Measurements from ENCODE around the gene TOMM20. TPM values are rescaled to one million over a fixed set of nuclear protein-coding genes. Genes with fewer than 3 reads are reported as not detected.
A peak's percentile ranks its signal among the peaks of the same experiment; 100 is the strongest.
"Not testable (repeated sequence)": the region's sequence is repeated elsewhere in the genome, so short reads cannot be mapped to it uniquely, and the experiment has no call there.

The TOMM20 gene
- total RNA-seq, 1 donor: 96.5 TPM

DNA sequence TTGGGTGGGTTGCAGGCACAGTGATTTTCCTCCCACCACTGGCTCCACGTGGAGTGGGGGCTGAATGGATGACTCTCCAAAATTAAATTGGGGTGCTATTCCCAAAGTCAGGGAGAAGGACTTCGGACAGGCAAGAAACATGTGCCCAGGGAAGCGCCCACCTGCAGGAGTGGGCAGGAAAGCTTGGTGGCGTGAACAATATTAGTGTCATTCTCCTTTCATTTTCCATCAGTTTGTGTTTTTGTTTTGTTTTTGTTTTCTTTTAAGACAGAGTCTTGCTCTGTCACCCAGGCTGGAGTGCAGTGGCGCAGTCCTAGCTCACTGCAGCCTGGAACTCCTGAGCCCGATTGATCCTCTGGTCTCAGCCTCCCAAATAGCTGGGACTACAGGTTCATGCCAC, 30.1 kb downstream of the TOMM20 start:
- TF ChIP-seq, protein P1, sequence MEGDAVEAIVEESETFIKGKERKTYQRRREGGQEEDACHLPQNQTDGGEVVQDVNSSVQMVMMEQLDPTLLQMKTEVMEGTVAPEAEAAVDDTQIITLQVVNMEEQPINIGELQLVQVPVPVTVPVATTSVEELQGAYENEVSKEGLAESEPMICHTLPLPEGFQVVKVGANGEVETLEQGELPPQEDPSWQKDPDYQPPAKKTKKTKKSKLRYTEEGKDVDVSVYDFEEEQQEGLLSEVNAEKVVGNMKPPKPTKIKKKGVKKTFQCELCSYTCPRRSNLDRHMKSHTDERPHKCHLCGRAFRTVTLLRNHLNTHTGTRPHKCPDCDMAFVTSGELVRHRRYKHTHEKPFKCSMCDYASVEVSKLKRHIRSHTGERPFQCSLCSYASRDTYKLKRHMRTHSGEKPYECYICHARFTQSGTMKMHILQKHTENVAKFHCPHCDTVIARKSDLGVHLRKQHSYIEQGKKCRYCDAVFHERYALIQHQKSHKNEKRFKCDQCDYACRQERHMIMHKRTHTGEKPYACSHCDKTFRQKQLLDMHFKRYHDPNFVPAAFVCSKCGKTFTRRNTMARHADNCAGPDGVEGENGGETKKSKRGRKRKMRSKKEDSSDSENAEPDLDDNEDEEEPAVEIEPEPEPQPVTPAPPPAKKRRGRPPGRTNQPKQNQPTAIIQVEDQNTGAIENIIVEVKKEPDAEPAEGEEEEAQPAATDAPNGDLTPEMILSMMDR (IDR thresholded peaks at IDR 0.05; ENCODE audit: insufficient read depth, low read length): no peak
- no peak overlapping the region for H3K4me3 ChIP-seq (ENCODE audit: low read depth, low read length)
- DNase-seq (ENCODE audit: low read depth): no peak

DNA sequence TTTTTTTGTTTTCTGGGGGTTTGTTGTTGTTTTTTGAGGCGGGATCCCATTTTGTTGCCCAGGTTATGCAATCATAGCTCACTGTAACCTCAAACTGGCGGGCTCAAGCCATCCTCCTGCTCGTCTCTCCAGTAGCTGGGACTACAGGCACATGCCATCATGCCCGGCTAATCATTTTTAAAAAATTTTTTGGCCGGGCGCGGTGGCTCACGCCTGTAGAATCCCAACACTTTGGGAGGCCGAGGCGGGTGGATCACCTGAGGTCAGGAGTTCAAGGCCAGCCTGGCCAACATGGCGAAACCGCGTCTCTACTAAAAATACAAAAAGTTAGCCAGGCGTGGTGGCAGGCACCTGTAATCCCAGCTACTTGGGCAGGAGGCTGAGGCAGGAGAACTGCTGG, 31.1 kb downstream of the TOMM20 start:
- not testable (repeated sequence) for H3K4me3 ChIP-seq (ENCODE audit: low read depth, low read length)

DNA sequence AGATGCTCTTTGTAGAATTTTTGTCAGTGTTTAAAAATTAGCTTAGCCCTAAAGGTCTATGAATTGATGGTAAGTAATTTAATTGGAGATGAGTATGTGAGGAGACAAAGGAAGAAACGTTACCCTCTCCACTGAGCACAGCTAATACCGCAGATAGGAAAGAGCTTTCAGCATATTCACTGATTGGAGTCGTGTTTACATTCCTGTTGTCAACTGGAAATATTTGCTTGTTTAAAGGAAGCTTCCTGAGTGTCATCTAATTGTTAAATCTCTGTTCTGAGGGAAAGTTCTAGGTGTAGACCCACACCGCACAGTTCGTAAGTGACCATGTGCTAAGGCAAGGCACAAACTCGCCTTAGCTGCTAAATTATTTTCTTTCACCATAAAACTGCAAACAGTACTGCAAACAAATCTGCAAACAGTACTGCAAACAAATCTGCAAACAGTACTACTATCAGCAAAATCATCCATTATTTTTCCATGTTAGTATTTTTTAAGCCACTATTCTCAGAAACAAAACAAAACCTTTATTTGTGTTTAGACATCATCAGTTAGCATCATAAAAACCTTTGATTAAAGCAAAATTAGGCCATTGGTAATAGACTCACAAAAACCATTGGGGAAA, 32.6 kb downstream of the TOMM20 start:
- H3K4me3 ChIP-seq (ENCODE audit: low read depth, low read length): no peak overlapping the region
- TF ChIP-seq, protein P1 (IDR thresholded peaks at IDR 0.05; ENCODE audit: insufficient read depth, low read length): no peak
- no peak for DNase-seq (ENCODE audit: low read depth)

More for the DNA sequence above, 31.1 kb downstream of the TOMM20 start:
- DNase-seq (ENCODE audit: low read depth): not testable (repeated sequence)

DNA sequence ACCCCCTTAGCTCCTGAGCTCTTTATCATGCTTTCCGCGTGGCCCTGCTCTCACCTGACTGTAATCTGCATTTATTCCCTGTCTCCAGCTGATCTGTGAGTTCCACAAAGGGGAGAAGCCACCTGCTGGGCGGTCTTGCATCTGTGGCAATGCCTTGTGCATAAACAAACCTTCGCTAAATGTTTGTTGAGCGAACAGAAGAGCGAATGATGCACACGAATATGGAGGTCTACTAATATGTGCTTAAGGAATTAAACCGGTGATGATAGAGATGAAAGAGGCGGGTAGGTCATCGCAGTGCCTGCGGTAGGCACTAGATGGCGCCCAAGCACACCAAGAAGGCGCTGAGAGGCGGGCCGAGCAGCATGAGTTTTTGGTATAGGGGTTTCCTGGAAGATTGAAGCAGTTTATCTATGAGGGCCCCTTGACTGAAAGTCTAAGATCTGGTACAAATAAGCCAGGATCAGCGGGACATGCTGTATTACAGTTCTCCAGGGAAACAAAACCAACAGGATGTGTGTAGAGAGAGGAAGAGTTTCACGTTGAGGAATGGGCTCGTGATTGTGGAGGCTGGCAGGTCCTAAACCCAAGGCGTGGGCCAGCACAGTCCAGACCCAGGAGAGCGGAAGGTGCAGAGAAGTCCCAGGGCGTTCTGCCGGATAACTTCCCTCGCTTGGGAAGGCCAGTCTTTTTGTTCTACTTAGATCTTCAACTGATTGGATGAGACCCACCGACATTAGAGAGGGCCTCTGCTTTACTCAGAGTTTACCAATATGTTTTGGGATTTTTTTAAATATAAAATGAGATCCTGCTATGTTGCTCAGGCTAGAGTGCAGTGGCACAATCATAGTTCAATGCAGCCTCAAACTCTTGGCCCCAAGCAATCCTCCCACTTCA, 34.7 kb downstream of the TOMM20 start:
- TF ChIP-seq, protein P1 (IDR thresholded peaks at IDR 0.05; ENCODE audit: insufficient read depth, low read length): peak; percentile 96
- DNase-seq (ENCODE audit: low read depth): peak; percentile 67
- H3K4me3 ChIP-seq (ENCODE audit: low read depth, low read length): peak overlapping the region; percentile 6

DNA sequence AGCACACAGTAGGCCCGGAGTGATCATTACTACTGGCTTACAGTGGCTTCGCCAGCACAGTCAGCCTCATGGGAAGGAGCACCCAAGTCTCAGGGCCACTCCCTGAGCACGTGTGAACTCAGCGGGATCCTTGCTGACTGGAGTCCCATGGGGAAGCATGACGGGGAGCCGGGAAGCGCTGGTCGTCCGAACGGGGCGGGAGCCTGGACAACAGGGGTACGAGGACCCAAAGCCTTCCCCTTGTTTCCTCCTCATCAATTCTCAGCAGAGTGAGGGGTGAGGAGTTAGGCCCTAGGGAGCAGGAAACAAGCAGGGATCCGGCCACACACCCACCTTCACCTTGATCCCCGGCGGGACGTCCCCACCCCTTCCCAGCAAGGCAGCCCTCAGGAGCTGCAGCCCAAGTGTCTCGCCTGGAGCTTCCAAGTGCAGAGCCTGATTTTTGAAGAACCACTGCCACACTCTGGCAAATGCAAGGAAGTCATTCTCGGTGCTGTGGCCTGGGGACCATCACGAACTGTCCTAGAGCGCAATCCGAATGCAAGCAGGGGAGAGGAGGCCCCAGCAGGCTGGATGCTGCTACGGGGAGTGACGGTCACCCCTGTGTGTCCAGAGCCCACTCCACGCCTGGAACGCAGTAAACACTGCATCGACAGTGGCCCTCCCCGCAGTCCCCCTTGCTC, 35.5 kb downstream of the TOMM20 start:
- peak overlapping the region; percentile 6 for H3K4me3 ChIP-seq (ENCODE audit: low read depth, low read length)
- peak; percentile 79 for DNase-seq (ENCODE audit: low read depth)
- TF ChIP-seq, protein P1 (IDR thresholded peaks at IDR 0.05; ENCODE audit: insufficient read depth, low read length): peak; percentile 48

DNA sequence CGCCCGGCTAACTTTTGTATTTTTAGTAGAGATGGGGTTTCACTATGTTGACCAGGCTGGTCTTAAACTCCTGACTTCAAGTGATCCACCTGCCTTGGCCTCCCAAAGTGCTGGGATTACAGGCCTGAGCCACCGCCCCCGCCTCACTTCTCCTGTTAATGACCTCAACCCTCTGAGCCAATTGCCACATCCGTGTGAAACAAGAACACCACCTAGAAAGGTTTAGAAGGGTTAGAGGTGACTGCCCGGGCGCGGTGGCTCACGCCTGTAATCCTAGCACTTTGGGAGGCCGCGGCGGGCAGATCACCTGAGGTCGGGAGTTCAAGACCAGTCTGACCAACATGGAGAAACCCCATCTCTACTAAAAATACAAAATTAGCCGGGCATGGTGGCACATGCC, 36.2 kb downstream of the TOMM20 start:
- not testable (repeated sequence) for H3K4me3 ChIP-seq (ENCODE audit: low read depth, low read length); DNase-seq (ENCODE audit: low read depth)

DNA sequence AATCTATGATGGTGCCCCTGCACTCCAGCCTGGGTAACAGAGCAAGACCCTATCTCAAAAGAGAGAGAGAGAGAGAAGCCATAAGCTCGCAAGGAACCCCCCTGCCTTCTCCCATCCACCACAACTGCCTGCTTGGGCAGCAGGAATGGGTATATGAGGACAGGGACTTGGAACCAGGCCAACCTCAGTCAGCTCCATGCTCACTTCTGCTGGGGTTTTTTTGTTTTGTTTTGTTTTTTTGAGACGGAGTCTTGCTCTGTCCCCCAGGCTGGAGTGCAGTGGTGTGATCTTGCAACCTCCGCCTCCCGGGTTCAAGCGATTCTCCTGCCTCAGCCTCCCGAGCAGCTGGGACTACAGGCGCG, 36.6 kb downstream of the TOMM20 start:
- not testable (repeated sequence) for H3K4me3 ChIP-seq (ENCODE audit: low read depth, low read length); DNase-seq (ENCODE audit: low read depth)

DNA sequence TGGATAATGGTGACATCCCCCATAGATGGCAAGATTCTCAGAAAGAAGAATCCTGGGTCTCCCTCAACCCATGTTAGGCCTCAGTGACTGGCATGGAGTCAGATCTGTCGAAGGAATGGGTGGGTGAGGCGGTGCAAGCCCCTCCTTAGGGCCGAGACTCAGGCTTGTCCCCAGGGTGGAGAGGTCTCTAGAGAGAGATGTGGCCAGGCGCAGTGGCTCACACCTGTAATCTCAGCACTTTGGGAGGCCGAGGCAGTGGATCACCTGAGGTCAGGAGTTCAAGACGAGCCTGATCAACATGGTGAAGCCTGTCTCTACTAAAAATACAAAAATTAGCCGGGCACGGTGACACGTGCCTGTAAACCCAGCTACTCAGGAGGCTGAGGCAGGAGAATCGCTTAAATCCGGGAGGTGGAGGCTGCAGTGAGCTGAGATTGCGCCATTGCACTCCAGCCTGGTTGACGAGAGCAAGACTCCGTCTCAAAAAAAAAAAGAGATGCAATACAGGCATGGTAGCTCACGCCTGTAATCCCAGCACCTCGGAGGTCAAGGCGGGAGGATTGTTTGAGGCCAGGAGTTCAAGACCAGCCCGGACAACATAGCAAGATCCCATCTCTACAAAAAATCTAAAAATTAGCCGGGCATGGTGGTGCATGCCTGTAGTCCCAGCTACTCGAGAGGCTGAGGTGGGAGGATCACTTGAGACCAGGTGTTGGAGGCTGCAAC, 37.2 kb downstream of the TOMM20 start:
- H3K4me3 ChIP-seq (ENCODE audit: low read depth, low read length); DNase-seq (ENCODE audit: low read depth): not testable (repeated sequence)
